Right lobe of liver (tissue), 4 donors: ENCODE results near the gene ACTN1.

Experiments
- CTCF ChIP-seq, 4 donors: fragments of 200-600 bp in 3 of 4; fragments of 450-650 bp in 1 of 4; IDR thresholded peaks; one replicate each; pipeline versions ENCODE4 v1.5.1 to v1.8.0; 2016 to 2022; ENCODE audit warnings: antibody characterized with exemption in 4 of 4, mild to moderate bottlenecking in 2 of 4
- POLR2A ChIP-seq: fragments of 450-650 bp; IDR thresholded peaks from one replicate; pipeline ENCODE4 v1.6.1; 2017; ENCODE audit warnings: antibody characterized with exemption, mild to moderate bottlenecking
- donor health status: DM: no; HTN: no; CAD: no.
- donor health status: DM: no; HTN: no; CAD: no.
- donor health status: DM: no; HTN: yes; CAD: no.

GRCh38 chr14:68879841-68880575 is 99.1 kb downstream of the ACTN1 start:
- TF ChIP-seq CTCF (IDR thresholded peaks at IDR 0.05): no peak
- no peak for TF ChIP-seq POLR2A
